GM12878 (cell line): ENCODE data around the gene INA. TPM values are rescaled to one million over a fixed set of nuclear protein-coding genes. Genes with fewer than 3 reads are reported as not detected.

Source experiments
- CBFB ChIP-seq: IDR thresholded peaks from 2 replicates; pipeline ENCODE4 v1.6.1; 2016; ENCODE audit warnings: antibody characterized with exemption, low read depth
- IRF4 ChIP-seq: IDR thresholded peaks from 2 replicates; pipeline ENCODE4 v1.6.1; 2011; ENCODE audit warnings: low read depth, low read length
- NR2F1 ChIP-seq: fragments of 450-650 bp; conservative IDR thresholded peaks from 2 replicates; pipeline ENCODE4 v1.6.1; 2017; ENCODE audit warnings: mild to moderate bottlenecking
- RAD21 ChIP-seq: IDR thresholded peaks from 2 replicates; pipeline ENCODE4 v1.6.1; 2011; ENCODE audit warnings: mild to moderate bottlenecking, low read depth, low read length, moderate library complexity; ENCODE audit not compliant: insufficient read depth
- SMAD5 ChIP-seq: IDR thresholded peaks from 2 replicates; pipeline ENCODE4 v1.6.1; 2016; ENCODE audit warnings: antibody characterized with exemption, low read depth
- STAT3 ChIP-seq: IDR thresholded peaks from 2 replicates; pipeline ENCODE4 v1.6.1; 2011; ENCODE audit warnings: low read depth, low read length, improper control_type of control experiment
- TCF12 ChIP-seq: IDR thresholded peaks from 2 replicates; pipeline ENCODE4 v1.6.1; 2011; ENCODE audit warnings: low read depth, mild to moderate bottlenecking, low read length
- polyA plus RNA-seq, 11 experiments: library from polyadenylated mRNA; depleted of rRNA in 4 of 11; unstranded in 6 of 11; stranded (reverse) in 5 of 11; fragments of >200 nt; fragmentation: Nextera tagmentation in 4 of 11; fragmentation: Illumina TruSeq in 1 of 11; extraction: Ambion mirVana in 4 of 11; extraction: Trizol in 1 of 11; gene quantifications; 1 replicate in 1 of 11; 2 replicates in 10 of 11; pipeline versions ENCODE4 v1.2.1 to v1.2.3, GENCODE V29; 2011 to 2016; ENCODE audit warnings: inconsistent platforms in 2 of 11, missing spikeins in 2 of 11, low read depth in 1 of 11
- total RNA-seq, 4 experiments: library from RNA; depleted of rRNA in 3 of 4; stranded (reverse); fragments of >200 nt in 3 of 4; fragmentation: Illumina TruSeq in 1 of 4; extraction: Trizol in 1 of 4; gene quantifications; 2 replicates each; pipeline versions ENCODE4 v1.2.1 to v1.2.3, GENCODE V29; 2013 to 2021
- TF ChIP-seq, protein P1 (sequence below): IDR thresholded peaks from 2 replicates; pipeline ENCODE4 v1.6.1; 2012; ENCODE audit warnings: low read length, inconsistent platforms
- TF ChIP-seq, protein P2 (sequence below): IDR thresholded peaks from 2 replicates; pipeline ENCODE4 v1.6.1; 2012; ENCODE audit warnings: mild to moderate bottlenecking, low read depth, low read length
- TF ChIP-seq, protein P3 (sequence below): fragments of 450-650 bp; formaldehyde crosslinking; IDR thresholded peaks from 2 replicates; pipeline ENCODE4 v1.4.0; 2022; ENCODE audit warnings: mild to moderate bottlenecking, moderate library complexity

Gene INA
- total and polyA plus RNA-seq, 10 of the 15 experiments (the other 5 are each of a cell fraction or from before 2014, with no cell fraction given): 0.14 to 0.23 TPM; not detected in 8

DNA sequence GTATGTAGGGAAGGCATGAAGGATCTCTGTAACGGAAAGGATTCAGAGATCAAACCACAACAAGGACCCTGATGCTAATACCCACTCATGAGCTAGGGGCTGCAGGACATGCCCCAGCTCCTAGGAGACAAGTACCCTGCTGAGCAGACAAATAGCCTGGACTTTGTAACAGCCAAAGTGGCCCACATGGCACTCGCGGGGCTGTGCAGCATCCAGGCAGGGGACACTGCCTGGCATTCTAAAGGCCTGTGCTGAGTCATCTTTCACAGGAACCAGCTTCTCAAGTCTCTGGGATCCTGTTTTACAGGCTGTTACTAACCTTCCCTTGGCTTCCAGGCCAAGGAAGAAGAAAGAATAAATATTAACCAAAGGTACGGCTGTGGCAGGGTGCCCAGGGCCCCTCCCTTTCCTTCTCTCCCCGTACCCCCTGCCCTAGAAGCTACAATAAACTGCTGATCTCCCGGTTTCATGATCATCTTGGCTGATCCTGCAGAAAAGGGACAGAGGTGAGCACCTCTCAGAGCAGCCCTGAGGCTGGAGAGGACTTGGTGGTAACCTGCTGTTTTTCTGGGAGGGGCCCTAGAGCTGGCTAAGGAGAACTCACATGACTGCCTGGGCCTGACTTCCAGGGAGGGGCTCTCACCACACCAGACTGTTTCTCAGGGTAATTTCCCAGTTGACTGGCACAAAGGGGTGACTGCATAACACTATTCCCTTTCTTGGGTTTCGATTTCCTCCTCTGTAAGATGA lies 35.5 kb upstream of the INA start (continued):
- TF ChIP-seq, protein P1, sequence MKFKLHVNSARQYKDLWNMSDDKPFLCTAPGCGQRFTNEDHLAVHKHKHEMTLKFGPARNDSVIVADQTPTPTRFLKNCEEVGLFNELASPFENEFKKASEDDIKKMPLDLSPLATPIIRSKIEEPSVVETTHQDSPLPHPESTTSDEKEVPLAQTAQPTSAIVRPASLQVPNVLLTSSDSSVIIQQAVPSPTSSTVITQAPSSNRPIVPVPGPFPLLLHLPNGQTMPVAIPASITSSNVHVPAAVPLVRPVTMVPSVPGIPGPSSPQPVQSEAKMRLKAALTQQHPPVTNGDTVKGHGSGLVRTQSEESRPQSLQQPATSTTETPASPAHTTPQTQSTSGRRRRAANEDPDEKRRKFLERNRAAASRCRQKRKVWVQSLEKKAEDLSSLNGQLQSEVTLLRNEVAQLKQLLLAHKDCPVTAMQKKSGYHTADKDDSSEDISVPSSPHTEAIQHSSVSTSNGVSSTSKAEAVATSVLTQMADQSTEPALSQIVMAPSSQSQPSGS: no peak
- TF ChIP-seq RAD21 (no peak), IRF4 (no peak), NR2F1 (no peak), TCF12 (no peak), SMAD5 (no peak), STAT3 (no peak), CBFB (no peak)
- TF ChIP-seq, protein P2, sequence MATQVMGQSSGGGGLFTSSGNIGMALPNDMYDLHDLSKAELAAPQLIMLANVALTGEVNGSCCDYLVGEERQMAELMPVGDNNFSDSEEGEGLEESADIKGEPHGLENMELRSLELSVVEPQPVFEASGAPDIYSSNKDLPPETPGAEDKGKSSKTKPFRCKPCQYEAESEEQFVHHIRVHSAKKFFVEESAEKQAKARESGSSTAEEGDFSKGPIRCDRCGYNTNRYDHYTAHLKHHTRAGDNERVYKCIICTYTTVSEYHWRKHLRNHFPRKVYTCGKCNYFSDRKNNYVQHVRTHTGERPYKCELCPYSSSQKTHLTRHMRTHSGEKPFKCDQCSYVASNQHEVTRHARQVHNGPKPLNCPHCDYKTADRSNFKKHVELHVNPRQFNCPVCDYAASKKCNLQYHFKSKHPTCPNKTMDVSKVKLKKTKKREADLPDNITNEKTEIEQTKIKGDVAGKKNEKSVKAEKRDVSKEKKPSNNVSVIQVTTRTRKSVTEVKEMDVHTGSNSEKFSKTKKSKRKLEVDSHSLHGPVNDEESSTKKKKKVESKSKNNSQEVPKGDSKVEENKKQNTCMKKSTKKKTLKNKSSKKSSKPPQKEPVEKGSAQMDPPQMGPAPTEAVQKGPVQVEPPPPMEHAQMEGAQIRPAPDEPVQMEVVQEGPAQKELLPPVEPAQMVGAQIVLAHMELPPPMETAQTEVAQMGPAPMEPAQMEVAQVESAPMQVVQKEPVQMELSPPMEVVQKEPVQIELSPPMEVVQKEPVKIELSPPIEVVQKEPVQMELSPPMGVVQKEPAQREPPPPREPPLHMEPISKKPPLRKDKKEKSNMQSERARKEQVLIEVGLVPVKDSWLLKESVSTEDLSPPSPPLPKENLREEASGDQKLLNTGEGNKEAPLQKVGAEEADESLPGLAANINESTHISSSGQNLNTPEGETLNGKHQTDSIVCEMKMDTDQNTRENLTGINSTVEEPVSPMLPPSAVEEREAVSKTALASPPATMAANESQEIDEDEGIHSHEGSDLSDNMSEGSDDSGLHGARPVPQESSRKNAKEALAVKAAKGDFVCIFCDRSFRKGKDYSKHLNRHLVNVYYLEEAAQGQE: no peak
- TF ChIP-seq, protein P3, sequence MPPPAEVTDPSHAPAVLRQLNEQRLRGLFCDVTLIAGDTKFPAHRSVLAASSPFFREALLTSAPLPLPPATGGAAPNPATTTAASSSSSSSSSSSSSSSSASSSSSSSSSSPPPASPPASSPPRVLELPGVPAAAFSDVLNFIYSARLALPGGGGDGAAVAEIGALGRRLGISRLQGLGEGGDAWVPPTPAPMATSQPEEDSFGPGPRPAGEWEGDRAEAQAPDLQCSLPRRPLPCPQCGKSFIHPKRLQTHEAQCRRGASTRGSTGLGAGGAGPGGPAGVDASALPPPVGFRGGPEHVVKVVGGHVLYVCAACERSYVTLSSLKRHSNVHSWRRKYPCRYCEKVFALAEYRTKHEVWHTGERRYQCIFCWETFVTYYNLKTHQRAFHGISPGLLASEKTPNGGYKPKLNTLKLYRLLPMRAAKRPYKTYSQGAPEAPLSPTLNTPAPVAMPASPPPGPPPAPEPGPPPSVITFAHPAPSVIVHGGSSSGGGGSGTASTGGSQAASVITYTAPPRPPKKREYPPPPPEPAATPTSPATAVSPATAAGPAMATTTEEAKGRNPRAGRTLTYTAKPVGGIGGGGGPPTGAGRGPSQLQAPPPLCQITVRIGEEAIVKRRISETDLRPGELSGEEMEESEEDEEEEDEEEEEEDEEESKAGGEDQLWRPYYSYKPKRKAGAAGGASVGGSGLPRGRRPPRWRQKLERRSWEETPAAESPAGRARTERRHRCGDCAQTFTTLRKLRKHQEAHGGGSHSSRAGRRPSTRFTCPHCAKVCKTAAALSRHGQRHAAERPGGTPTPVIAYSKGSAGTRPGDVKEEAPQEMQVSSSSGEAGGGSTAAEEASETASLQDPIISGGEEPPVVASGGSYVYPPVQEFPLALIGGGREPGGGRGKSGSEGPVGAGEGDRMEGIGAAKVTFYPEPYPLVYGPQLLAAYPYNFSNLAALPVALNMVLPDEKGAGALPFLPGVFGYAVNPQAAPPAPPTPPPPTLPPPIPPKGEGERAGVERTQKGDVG: no peak
- TF ChIP-seq, all 136 proteins: peak for 0
